ENCODE measurements around the gene POLG2.
"Not testable (repeated sequence)": the region's sequence is repeated elsewhere in the genome, so short reads cannot be mapped to it uniquely, and the experiment has no call there.

POLG2 gene

GRCh38 chr17:64491994-64492393 is 4.9 kb downstream of the POLG2 start:
- Histone ChIP-seq H3K4me3 (ENCODE audit: low read depth in 1 of 2, low read length in 2 of 2) (no peak overlapping the region), H3K4me1 (ENCODE audit: control insufficient read depth in 1 of 2, insufficient read depth in 2 of 2, low read length in 2 of 2) (peaks cover 16 to 21% of the 10 kb centered on the region in 2 donors), H3K27me3 (ENCODE audit: control insufficient read depth in 1 of 2, insufficient read depth in 2 of 2, low read length in 2 of 2) (no peaks in the 10 kb centered on the region), H3K9me3 (ENCODE audit: control insufficient read depth in 1 of 2, low read length in 2 of 2) (no peaks in the 10 kb centered on the region), H3K9ac (ENCODE audit: low read depth in 1 of 2, low read length in 2 of 2) (no peak overlapping the region), H3K36me3 (ENCODE audit: control insufficient read depth in 1 of 2, insufficient read depth in 2 of 2, low read length in 2 of 2) (peaks cover 5 to 36% of the 10 kb centered on the region in 2 donors), H3K27ac (ENCODE audit: low read depth, low read length) (no peak overlapping the region)

- peaks cover 5 to 36% of the 10 kb centered on the region in 2 donors for H3K36me3 ChIP-seq (ENCODE audit: control insufficient read depth in 1 of 2, insufficient read depth in 2 of 2, low read length in 2 of 2)
- no peaks in the 10 kb centered on the region for H3K9me3 ChIP-seq (ENCODE audit: control insufficient read depth in 1 of 2, low read length in 2 of 2)
- no peak overlapping the region for H3K4me3 ChIP-seq (ENCODE audit: low read depth in 1 of 2, low read length in 2 of 2)
- no peak overlapping the region for H3K9ac ChIP-seq (ENCODE audit: low read depth in 1 of 2, low read length in 2 of 2)
- no peak overlapping the region for H3K27ac ChIP-seq (ENCODE audit: low read depth, low read length)
- no peaks in the 10 kb centered on the region for H3K27me3 ChIP-seq (ENCODE audit: control insufficient read depth in 1 of 2, insufficient read depth in 2 of 2, low read length in 2 of 2)
- H3K4me1 ChIP-seq (ENCODE audit: control insufficient read depth in 1 of 2, insufficient read depth in 2 of 2, low read length in 2 of 2): peaks cover 13 to 20% of the 10 kb centered on the region in 2 donors
These were observed 5.6 kb downstream of the POLG2 start for GRCh38 chr17:64491034-64491860.

GRCh38 chr17:64488301-64488700 is 8.6 kb downstream of the POLG2 start:
- Histone ChIP-seq H3K4me1 (ENCODE audit: control insufficient read depth in 1 of 2, insufficient read depth in 2 of 2, low read length in 2 of 2) (no peaks in the 10 kb centered on the region), H3K4me3 (ENCODE audit: low read depth in 1 of 2, low read length in 2 of 2) (no peak overlapping the region), H3K9ac (ENCODE audit: low read depth in 1 of 2, low read length in 2 of 2) (no peak overlapping the region), H3K27ac (ENCODE audit: low read depth, low read length) (no peak overlapping the region), H3K27me3 (ENCODE audit: control insufficient read depth in 1 of 2, insufficient read depth in 2 of 2, low read length in 2 of 2) (no peaks in the 10 kb centered on the region), H3K9me3 (ENCODE audit: control insufficient read depth in 1 of 2, low read length in 2 of 2) (no peaks in the 10 kb centered on the region), H3K36me3 (ENCODE audit: control insufficient read depth in 1 of 2, insufficient read depth in 2 of 2, low read length in 2 of 2) (peaks cover 10 to 43% of the 10 kb centered on the region in 2 donors)

- no peaks in the 10 kb centered on the region for H3K4me1 ChIP-seq (ENCODE audit: control insufficient read depth in 1 of 2, insufficient read depth in 2 of 2, low read length in 2 of 2)
- H3K27ac ChIP-seq (ENCODE audit: low read depth, low read length): no peak overlapping the region
- H3K27me3 ChIP-seq (ENCODE audit: control insufficient read depth in 1 of 2, insufficient read depth in 2 of 2, low read length in 2 of 2): no peaks in the 10 kb centered on the region
- H3K9me3 ChIP-seq (ENCODE audit: control insufficient read depth in 1 of 2, low read length in 2 of 2): no peaks in the 10 kb centered on the region
- no peak overlapping the region for H3K4me3 ChIP-seq (ENCODE audit: low read depth in 1 of 2, low read length in 2 of 2)
- H3K36me3 ChIP-seq (ENCODE audit: control insufficient read depth in 1 of 2, insufficient read depth in 2 of 2, low read length in 2 of 2): peaks cover 9 to 29% of the 10 kb centered on the region in 2 donors
- no peak overlapping the region for H3K9ac ChIP-seq (ENCODE audit: low read depth in 1 of 2, low read length in 2 of 2)
These were observed 12.5 kb downstream of the POLG2 start for GRCh38 chr17:64484380-64484779.

- H3K27me3 ChIP-seq (ENCODE audit: control insufficient read depth in 1 of 2, insufficient read depth in 2 of 2, low read length in 2 of 2): no peaks in the 10 kb centered on the region
- peaks cover 9 to 23% of the 10 kb centered on the region in 2 donors for H3K36me3 ChIP-seq (ENCODE audit: control insufficient read depth in 1 of 2, insufficient read depth in 2 of 2, low read length in 2 of 2)
- H3K27ac ChIP-seq (ENCODE audit: low read depth, low read length): no peak overlapping the region
- H3K4me3 ChIP-seq (ENCODE audit: low read depth in 1 of 2, low read length in 2 of 2): no peak overlapping the region
- no peaks in the 10 kb centered on the region for H3K4me1 ChIP-seq (ENCODE audit: control insufficient read depth in 1 of 2, insufficient read depth in 2 of 2, low read length in 2 of 2)
- H3K9ac ChIP-seq (ENCODE audit: low read depth in 1 of 2, low read length in 2 of 2): no peak overlapping the region
- H3K9me3 ChIP-seq (ENCODE audit: control insufficient read depth in 1 of 2, low read length in 2 of 2): no peaks in the 10 kb centered on the region
These were observed 15.9 kb downstream of the POLG2 start for GRCh38 chr17:64480951-64481350.

- Histone ChIP-seq H3K9ac (ENCODE audit: low read depth in 1 of 2, low read length in 2 of 2) (no peak overlapping the region), H3K4me1 (ENCODE audit: control insufficient read depth in 1 of 2, insufficient read depth in 2 of 2, low read length in 2 of 2) (no peaks in the 10 kb centered on the region), H3K36me3 (ENCODE audit: control insufficient read depth in 1 of 2, insufficient read depth in 2 of 2, low read length in 2 of 2) (peaks cover 4 to 12% of the 10 kb centered on the region in 2 donors), H3K4me3 (ENCODE audit: low read depth in 1 of 2, low read length in 2 of 2) (no peak overlapping the region), H3K27me3 (ENCODE audit: control insufficient read depth in 1 of 2, insufficient read depth in 2 of 2, low read length in 2 of 2) (no peaks in the 10 kb centered on the region), H3K27ac (ENCODE audit: low read depth, low read length) (no peak overlapping the region), H3K9me3 (ENCODE audit: control insufficient read depth in 1 of 2, low read length in 2 of 2) (no peaks in the 10 kb centered on the region)
These were observed 19.0 kb downstream of the POLG2 start for GRCh38 chr17:64477849-64478248.

- no peaks in the 10 kb centered on the region for H3K27me3 ChIP-seq (ENCODE audit: control insufficient read depth in 1 of 2, insufficient read depth in 2 of 2, low read length in 2 of 2)
- no peaks in the 10 kb centered on the region for H3K9me3 ChIP-seq (ENCODE audit: control insufficient read depth in 1 of 2, low read length in 2 of 2)
- no peak overlapping the region for H3K9ac ChIP-seq (ENCODE audit: low read depth in 1 of 2, low read length in 2 of 2)
- H3K4me3 ChIP-seq (ENCODE audit: low read depth in 1 of 2, low read length in 2 of 2): no peak overlapping the region
- H3K4me1 ChIP-seq (ENCODE audit: control insufficient read depth in 1 of 2, insufficient read depth in 2 of 2, low read length in 2 of 2): no peaks in the 10 kb centered on the region
- H3K36me3 ChIP-seq (ENCODE audit: control insufficient read depth in 1 of 2, insufficient read depth in 2 of 2, low read length in 2 of 2): no peaks in the 10 kb centered on the region
- no peak overlapping the region for H3K27ac ChIP-seq (ENCODE audit: low read depth, low read length)
These were observed 24.3 kb downstream of the POLG2 start for GRCh38 chr17:64472564-64472963.

GRCh38 chr17:64471440-64471839 is 25.4 kb downstream of the POLG2 start:
- H3K4me3 ChIP-seq (ENCODE audit: low read depth in 1 of 2, low read length in 2 of 2): no peak overlapping the region
- no peaks in the 10 kb centered on the region for H3K36me3 ChIP-seq (ENCODE audit: control insufficient read depth in 1 of 2, insufficient read depth in 2 of 2, low read length in 2 of 2)
- no peak overlapping the region for H3K27ac ChIP-seq (ENCODE audit: low read depth, low read length)
- no peaks in the 10 kb centered on the region for H3K9me3 ChIP-seq (ENCODE audit: control insufficient read depth in 1 of 2, low read length in 2 of 2)
- H3K9ac ChIP-seq (ENCODE audit: low read depth in 1 of 2, low read length in 2 of 2): no peak overlapping the region
- H3K27me3 ChIP-seq (ENCODE audit: control insufficient read depth in 1 of 2, insufficient read depth in 2 of 2, low read length in 2 of 2): no peaks in the 10 kb centered on the region
- no peaks in the 10 kb centered on the region for H3K4me1 ChIP-seq (ENCODE audit: control insufficient read depth in 1 of 2, insufficient read depth in 2 of 2, low read length in 2 of 2)

- H3K27ac ChIP-seq (ENCODE audit: low read depth, low read length): no peak overlapping the region
- no peak overlapping the region for H3K9ac ChIP-seq (ENCODE audit: low read depth in 1 of 2, low read length in 2 of 2)
- no peak overlapping the region for H3K4me3 ChIP-seq (ENCODE audit: low read depth in 1 of 2, low read length in 2 of 2)
- no peaks in the 10 kb centered on the region for H3K27me3 ChIP-seq (ENCODE audit: control insufficient read depth in 1 of 2, insufficient read depth in 2 of 2, low read length in 2 of 2)
- H3K4me1 ChIP-seq (ENCODE audit: control insufficient read depth in 1 of 2, insufficient read depth in 2 of 2, low read length in 2 of 2): no peaks in the 10 kb centered on the region
- H3K36me3 ChIP-seq (ENCODE audit: control insufficient read depth in 1 of 2, insufficient read depth in 2 of 2, low read length in 2 of 2): no peaks in the 10 kb centered on the region
- no peaks in the 10 kb centered on the region for H3K9me3 ChIP-seq (ENCODE audit: control insufficient read depth in 1 of 2, low read length in 2 of 2)
These were observed 26.2 kb downstream of the POLG2 start for GRCh38 chr17:64470625-64471024.

GRCh38 chr17:64466834-64467233 is 30.0 kb downstream of the POLG2 start:
- not testable (repeated sequence) for H3K36me3 ChIP-seq (ENCODE audit: control insufficient read depth in 1 of 2, insufficient read depth in 2 of 2, low read length in 2 of 2); H3K27me3 ChIP-seq (ENCODE audit: control insufficient read depth in 1 of 2, insufficient read depth in 2 of 2, low read length in 2 of 2); H3K4me3 ChIP-seq (ENCODE audit: low read depth in 1 of 2, low read length in 2 of 2); H3K4me1 ChIP-seq (ENCODE audit: control insufficient read depth in 1 of 2, insufficient read depth in 2 of 2, low read length in 2 of 2); H3K9ac ChIP-seq (ENCODE audit: low read depth in 1 of 2, low read length in 2 of 2); H3K27ac ChIP-seq (ENCODE audit: low read depth, low read length); H3K9me3 ChIP-seq (ENCODE audit: control insufficient read depth in 1 of 2, low read length in 2 of 2)
